OCI-LY7 (cell line): ENCODE results near the gene TMCC1.

Source experiments
- EZH2phosphoT487 ChIP-seq: fragments of 200-600 bp; sonication (generic); IDR thresholded peaks from 2 replicates; pipeline ENCODE4 v1.6.1; 2018; ENCODE audit warnings: low read depth, borderline replicate concordance, mild to moderate bottlenecking, mixed run types, antibody characterized with exemption, low read length, moderate library complexity, mixed read lengths
- TF ChIP-seq, protein P1 (sequence below): fragments of 200-600 bp; sonication (generic); conservative IDR thresholded peaks from 2 replicates; pipeline ENCODE4 v1.5.1; 2014; ENCODE audit warnings: mild to moderate bottlenecking, antibody characterized with exemption, low read length, moderate library complexity, mixed read lengths

GRCh38 chr3:129897026-129897425, 3.5 kb upstream of the TMCC1 start:
- TF ChIP-seq, protein P1, sequence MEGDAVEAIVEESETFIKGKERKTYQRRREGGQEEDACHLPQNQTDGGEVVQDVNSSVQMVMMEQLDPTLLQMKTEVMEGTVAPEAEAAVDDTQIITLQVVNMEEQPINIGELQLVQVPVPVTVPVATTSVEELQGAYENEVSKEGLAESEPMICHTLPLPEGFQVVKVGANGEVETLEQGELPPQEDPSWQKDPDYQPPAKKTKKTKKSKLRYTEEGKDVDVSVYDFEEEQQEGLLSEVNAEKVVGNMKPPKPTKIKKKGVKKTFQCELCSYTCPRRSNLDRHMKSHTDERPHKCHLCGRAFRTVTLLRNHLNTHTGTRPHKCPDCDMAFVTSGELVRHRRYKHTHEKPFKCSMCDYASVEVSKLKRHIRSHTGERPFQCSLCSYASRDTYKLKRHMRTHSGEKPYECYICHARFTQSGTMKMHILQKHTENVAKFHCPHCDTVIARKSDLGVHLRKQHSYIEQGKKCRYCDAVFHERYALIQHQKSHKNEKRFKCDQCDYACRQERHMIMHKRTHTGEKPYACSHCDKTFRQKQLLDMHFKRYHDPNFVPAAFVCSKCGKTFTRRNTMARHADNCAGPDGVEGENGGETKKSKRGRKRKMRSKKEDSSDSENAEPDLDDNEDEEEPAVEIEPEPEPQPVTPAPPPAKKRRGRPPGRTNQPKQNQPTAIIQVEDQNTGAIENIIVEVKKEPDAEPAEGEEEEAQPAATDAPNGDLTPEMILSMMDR = no peak
- no peak for TF ChIP-seq EZH2phosphoT487
